Superior temporal gyrus (tissue), 1 donor: Measurements from ENCODE around the gene ETV6.

Experiments used
- DNase-seq: peaks from one replicate; pipeline ENCODE4 v3.0.0-alpha.2; 2016; ENCODE audit errors: extremely low spot score

The ETV6 gene

GRCh38 chr12:11827091-11828061, 177.9 kb downstream of the ETV6 start:
- no peak for DNase-seq

- no peak for DNase-seq
These were observed 180.3 kb downstream of the ETV6 start for GRCh38 chr12:11829764-11830194.

- DNase-seq = no peak
These were observed 180.9 kb downstream of the ETV6 start for GRCh38 chr12:11830307-11830801.

GRCh38 chr12:11832093-11832492, 182.6 kb downstream of the ETV6 start:
- no peak for DNase-seq

DNA sequence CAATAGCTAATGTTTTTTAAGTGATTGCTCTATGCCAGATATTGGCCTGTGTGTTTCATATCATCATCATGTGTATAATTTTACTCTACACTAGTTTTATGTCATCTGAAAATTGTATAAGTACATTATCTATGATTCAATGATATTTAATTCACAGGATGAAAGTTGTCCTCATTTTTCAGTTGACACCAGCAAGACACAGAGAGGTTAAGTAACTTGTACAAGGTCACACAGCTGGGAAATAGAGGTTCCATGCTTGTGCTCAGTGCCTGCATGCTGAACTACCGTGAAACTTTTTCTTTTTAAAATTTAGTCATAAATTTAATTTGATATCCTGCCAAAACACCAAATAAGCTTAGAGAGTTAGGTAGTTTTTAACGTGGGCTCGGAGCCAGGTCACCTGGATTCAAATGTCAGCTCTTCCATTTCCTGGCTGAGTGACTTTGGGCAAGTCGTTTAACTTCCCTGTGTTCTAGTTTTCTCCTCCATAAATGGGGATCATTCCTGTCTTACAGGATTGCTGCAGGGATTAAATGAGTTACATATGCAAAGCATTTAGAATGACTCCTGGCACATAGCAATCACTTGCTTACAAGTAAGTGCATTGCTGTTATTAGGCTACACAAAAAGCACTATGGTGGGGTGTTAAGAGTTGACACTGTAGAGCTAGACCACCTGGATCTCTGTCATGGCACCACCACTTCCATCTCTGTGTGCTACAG, 183.9 kb downstream of the ETV6 start:
- no peak for DNase-seq

DNA sequence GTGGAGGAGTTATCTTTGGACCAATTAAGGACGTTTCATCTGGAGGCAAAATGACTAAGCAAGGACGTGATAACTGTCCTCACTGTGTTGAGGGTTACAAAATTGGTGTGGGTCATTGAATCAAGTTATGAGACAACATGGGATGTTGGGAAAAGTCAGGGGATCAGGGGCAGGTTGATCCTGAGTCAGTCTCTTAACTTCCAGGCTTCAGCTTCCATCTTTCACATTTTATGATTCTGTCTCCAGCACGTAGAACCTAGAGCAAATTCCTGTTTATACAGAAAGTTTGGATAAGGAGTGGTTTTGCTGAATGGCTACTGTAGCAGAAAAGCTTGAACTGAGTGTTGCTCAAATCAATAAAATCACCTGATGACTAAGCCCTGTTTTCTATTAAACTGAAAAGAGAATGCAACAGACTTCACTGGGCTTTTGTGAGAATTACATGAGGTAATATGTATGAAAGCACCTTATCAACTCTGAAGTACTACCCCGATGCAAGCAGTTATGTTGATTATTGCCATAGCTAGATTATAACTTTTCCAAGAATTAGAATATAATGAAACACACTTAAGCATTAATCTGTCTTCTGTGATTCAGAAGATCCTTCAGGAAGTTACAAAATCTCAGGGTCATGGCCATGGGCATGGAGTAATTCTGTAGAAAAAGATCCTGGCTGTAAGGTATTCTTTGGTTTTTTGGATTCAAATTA, 184.8 kb downstream of the ETV6 start:
- DNase-seq = no peak

- DNase-seq = no peak
These were observed 185.5 kb downstream of the ETV6 start for GRCh38 chr12:11834931-11835330.

GRCh38 chr12:11836282-11837151, 187.0 kb downstream of the ETV6 start:
- no peak for DNase-seq

- no peak for DNase-seq
These were observed 187.9 kb downstream of the ETV6 start for GRCh38 chr12:11837216-11837934.

DNA sequence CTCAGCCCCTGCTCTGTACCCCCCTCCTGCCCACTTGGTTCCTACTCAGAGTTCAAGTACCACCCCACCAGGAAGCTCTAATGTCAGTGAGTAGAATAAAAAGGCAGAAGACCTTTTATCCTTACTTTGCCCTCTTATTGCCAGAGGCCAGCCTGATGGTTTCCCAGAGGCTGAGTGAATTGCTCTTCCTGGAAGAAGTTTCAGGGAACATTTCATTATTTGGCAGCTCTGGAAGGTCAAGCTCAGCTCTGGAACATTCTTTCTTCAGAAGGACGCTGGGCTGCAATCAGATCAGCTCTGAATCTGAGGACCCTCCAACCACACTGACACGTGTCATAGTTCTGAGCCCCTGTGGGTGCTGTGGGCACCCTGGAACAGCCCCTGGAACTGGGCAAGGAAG, 188.9 kb downstream of the ETV6 start:
- DNase-seq = no peak

- DNase-seq = no peak
These were observed 189.7 kb downstream of the ETV6 start for GRCh38 chr12:11839091-11839641.

DNA sequence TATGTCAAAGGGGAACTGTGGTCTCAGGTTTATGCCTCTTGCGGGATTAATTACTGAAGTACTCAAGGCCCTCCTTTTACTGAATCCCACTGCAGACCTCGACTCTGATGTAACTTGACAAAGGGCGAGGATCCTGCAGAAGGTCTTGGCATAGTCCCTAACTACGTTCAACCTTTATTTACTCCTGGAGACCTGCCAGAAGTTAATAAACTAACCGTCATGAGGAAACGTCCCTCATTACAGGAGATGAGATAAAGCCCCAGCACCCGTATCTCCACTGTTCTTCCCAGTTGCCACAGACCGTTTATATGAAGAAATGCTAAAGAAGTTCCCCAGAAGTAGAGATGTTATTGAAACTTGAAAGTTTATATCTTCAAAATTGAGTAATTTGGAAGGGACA, 190.9 kb downstream of the ETV6 start:
- no peak for DNase-seq

DNA sequence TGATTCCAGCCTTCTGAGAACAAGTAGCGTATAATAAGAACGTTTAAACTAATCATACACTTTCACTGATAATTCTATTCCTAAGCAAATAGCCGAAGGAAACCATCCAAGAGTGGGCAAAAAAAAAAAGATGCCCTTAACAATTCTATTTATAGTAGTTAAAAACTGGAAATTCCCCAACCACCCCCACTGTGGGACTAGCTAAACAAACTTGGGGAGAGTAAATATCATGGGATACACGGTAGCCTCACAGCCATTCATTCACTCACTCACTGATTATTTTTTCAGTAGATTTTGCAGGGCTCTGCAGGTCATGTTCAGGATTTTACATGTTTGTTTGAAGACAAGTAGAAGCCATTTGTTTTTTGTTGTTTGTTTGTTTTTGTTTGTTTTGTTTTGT, 197.0 kb downstream of the ETV6 start:
- no peak for DNase-seq

DNA sequence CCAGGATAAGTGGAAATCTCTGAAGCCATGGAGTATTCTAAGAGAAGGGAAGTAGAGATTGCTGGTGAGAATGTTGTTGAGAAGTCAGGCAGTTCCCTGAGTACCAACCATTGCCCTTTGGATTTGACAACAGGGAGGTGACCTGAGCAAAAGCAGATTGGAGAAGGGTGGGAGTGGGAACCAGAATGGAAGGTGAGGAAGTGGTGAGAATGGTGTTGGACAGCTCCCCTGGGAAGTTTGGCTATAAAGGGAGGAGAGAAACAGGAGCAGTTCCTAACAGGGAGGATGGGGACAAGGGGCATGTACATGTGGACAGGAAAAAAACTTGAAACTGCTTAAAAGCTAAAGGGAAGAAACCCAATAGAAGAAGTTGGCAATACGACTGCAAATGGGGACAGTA, 198.1 kb downstream of the ETV6 start:
- DNase-seq = no peak

- DNase-seq = no peak
These were observed 200.5 kb downstream of the ETV6 start for GRCh38 chr12:11849757-11850504.

DNA sequence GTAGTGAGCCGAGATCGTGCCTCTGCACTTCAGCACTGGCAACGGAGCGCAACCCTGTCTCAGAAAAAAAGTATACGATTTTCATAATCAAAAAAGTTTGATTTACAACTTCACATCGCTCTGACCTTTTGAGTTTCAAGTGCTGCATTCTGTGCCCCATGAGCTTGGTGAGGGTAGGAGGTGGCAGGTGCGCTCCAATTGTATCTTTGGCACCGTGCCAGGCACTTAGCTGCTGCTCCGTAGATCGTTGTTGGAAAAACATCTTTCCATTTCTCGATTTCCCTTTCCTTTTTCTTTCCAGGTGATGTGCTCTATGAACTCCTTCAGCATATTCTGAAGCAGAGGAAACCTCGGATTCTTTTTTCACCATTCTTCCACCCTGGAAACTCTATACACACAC, 203.7 kb downstream of the ETV6 start:
- DNase-seq = no peak

- DNase-seq = no peak
These were observed 204.6 kb downstream of the ETV6 start for GRCh38 chr12:11854011-11854499.

DNA sequence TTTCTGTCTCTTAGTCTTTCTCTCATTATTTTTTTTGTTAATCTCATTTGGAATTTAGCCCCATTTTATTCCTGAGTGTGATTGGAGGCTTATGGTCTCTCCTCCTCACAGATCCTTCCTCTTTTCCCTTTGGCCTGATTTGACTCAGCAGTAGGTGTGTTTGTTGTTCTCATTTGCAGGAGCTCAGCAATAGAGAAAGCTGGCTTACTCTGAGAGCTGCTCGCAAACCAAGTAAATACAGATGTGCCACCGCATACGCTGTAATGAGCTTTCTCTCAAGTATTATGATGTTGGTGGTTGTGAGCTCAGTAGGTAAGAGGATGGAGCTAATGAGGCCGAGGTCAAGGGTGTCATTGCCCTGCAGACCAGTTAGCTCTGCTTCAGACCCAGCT, 206.5 kb downstream of the ETV6 start:
- DNase-seq = no peak

- no peak for DNase-seq
These were observed 207.5 kb downstream of the ETV6 start for GRCh38 chr12:11856971-11857370.
